Measurements from ENCODE around the gene FOXI3. TPM values are rescaled to one million over a fixed set of nuclear protein-coding genes. Genes with fewer than 3 reads are reported as not detected.

The FOXI3 gene
- total and polyA plus RNA-seq, 9 of the 15 experiments (the other 6 are each of a cell fraction or from before 2014, with no cell fraction given) = not detected

DNA sequence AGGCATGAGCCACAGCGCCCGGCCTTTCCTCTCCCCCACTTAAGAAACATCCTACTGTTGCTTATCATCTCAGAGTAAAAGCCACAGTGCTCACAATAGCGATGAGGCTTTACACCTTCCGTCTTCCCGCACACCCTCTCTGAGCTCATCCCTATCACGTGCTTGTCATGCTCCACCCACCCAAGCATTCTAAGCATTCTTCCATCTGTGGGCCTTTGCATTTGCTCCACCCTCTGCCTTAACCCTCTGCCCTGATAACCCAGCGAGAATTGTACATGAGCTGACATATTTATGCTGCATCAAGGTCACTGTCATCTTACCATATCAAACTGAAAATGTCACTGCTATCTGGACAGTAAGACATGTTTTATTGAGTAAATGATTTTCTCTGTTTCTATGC lies 22.6 kb downstream of the FOXI3 start (continued):
- TF ChIP-seq PTRF (tag; IDR thresholded peaks at IDR 0.05) (no peak), LEF1 (IDR thresholded peaks at IDR 0.05) (no peak), RFX7 (CRISPR knock-in tag; IDR thresholded peaks at IDR 0.05) (no peak), ZC3H8 (IDR thresholded peaks at IDR 0.05) (no peak), ZNF23 (CRISPR knock-in tag; IDR thresholded peaks at IDR 0.05) (no peak), RBM17 (IDR thresholded peaks at IDR 0.05; ENCODE audit: borderline replicate concordance, low read depth, low read length) (no peak), TOE1 (IDR thresholded peaks at IDR 0.05; ENCODE audit: borderline replicate concordance) (0 out of 2 replicates have a peak, but pooled peaks have one; percentile 35), TOE1 (CRISPR knock-in tag; IDR thresholded peaks at IDR 0.05; ENCODE audit: borderline replicate concordance, low read depth) (no peak), L3MBTL2 (IDR thresholded peaks at IDR 0.05) (peak; percentile 42), ZFP36 (IDR thresholded peaks at IDR 0.05; ENCODE audit: low read depth, low read length, partially characterized antibody) (peak; percentile 40), ILF3 (IDR thresholded peaks at IDR 0.05; ENCODE audit: borderline replicate concordance) (no peak), MEIS2 (IDR thresholded peaks at IDR 0.05; ENCODE audit: partially characterized antibody) (peak; percentile 62), ZNF778 (CRISPR knock-in tag; IDR thresholded peaks at IDR 0.05) (no peak)
- TF ChIP-seq, protein P1, sequence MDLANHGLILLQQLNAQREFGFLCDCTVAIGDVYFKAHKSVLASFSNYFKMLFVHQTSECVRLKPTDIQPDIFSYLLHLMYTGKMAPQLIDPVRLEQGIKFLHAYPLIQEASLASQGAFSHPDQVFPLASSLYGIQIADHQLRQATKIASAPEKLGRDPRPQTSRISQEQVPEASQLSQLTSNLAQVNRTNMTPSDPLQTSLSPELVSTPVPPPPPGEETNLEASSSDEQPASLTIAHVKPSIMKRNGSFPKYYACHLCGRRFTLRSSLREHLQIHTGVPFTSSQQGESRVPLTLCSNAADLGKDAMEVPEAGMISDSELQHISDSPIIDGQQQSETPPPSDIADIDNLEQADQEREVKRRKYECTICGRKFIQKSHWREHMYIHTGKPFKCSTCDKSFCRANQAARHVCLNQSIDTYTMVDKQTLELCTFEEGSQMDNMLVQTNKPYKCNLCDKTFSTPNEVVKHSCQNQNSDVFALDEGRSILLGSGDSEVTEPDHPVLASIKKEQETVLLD (IDR thresholded peaks at IDR 0.05) = no peak
- TF ChIP-seq, protein P2, sequence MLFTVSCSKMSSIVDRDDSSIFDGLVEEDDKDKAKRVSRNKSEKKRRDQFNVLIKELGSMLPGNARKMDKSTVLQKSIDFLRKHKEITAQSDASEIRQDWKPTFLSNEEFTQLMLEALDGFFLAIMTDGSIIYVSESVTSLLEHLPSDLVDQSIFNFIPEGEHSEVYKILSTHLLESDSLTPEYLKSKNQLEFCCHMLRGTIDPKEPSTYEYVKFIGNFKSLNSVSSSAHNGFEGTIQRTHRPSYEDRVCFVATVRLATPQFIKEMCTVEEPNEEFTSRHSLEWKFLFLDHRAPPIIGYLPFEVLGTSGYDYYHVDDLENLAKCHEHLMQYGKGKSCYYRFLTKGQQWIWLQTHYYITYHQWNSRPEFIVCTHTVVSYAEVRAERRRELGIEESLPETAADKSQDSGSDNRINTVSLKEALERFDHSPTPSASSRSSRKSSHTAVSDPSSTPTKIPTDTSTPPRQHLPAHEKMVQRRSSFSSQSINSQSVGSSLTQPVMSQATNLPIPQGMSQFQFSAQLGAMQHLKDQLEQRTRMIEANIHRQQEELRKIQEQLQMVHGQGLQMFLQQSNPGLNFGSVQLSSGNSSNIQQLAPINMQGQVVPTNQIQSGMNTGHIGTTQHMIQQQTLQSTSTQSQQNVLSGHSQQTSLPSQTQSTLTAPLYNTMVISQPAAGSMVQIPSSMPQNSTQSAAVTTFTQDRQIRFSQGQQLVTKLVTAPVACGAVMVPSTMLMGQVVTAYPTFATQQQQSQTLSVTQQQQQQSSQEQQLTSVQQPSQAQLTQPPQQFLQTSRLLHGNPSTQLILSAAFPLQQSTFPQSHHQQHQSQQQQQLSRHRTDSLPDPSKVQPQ (CRISPR knock-in tag; IDR thresholded peaks at IDR 0.05; ENCODE audit: borderline replicate concordance) = no peak
- TF ChIP-seq, protein P3, sequence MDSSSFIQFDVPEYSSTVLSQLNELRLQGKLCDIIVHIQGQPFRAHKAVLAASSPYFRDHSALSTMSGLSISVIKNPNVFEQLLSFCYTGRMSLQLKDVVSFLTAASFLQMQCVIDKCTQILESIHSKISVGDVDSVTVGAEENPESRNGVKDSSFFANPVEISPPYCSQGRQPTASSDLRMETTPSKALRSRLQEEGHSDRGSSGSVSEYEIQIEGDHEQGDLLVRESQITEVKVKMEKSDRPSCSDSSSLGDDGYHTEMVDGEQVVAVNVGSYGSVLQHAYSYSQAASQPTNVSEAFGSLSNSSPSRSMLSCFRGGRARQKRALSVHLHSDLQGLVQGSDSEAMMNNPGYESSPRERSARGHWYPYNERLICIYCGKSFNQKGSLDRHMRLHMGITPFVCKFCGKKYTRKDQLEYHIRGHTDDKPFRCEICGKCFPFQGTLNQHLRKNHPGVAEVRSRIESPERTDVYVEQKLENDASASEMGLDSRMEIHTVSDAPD (CRISPR knock-in tag; IDR thresholded peaks at IDR 0.05) = no peak
- TF ChIP-seq, protein P4, sequence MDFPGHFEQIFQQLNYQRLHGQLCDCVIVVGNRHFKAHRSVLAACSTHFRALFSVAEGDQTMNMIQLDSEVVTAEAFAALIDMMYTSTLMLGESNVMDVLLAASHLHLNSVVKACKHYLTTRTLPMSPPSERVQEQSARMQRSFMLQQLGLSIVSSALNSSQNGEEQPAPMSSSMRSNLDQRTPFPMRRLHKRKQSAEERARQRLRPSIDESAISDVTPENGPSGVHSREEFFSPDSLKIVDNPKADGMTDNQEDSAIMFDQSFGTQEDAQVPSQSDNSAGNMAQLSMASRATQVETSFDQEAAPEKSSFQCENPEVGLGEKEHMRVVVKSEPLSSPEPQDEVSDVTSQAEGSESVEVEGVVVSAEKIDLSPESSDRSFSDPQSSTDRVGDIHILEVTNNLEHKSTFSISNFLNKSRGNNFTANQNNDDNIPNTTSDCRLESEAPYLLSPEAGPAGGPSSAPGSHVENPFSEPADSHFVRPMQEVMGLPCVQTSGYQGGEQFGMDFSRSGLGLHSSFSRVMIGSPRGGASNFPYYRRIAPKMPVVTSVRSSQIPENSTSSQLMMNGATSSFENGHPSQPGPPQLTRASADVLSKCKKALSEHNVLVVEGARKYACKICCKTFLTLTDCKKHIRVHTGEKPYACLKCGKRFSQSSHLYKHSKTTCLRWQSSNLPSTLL (IDR thresholded peaks at IDR 0.05) = no peak
